ENCODE results near the gene HELB.

GRCh38 chr12:66351301-66351700 lies 49.0 kb downstream of the HELB start:
- TF ChIP-seq EZH2 (IDR thresholded peaks at IDR 0.05; ENCODE audit: low read depth) (no peak), CTCF (conservative IDR thresholded peaks at IDR 0.05) (no peak)
